ENCODE data around the gene RNF26.

Gene RNF26

DNA sequence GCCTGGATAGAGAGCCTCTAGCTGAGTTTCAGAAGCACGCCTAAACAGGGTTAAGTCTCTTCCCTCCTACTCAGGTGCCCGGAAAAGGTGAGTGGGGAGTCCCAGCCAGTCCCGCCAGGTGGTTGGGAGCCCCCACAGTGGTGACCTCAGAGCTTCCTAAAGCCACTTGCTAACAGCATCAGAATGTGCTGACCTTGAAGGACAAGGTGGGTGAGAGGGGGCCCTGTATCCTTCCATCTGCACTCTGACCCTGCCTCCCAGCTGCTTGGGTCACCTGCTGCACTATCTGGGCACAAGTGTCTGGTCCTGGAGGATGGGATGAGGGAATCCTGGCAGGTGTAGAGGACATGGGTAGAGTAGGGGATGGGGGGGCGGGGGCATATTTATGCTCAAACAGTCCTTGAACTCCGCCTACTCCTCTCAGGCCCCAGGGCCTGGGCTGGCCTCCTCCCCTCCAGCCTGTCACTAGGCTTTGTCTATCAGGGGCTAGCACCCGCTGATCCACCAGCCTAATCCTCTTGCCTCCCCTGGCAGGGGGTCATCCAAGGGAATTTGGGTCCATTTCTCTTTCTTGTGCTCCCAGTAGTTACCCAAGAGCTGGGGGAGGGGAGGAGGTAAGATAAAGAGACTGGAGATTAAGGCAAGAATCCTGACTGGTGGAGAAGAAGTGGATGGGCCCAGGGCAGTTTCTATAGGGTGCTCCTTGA, 43.8 kb downstream of the RNF26 start:
- Histone ChIP-seq H4K20me1 (ENCODE audit: low read depth, low read length) (no peaks in the 10 kb centered on the region), H3K9me3 (ENCODE audit: insufficient read depth, low read length) (no peaks in the 10 kb centered on the region), H3F3A (ENCODE audit: insufficient read depth) (no peaks in the 10 kb centered on the region), H3K9me2 (replicated peaks; ENCODE audit: insufficient read depth, low read length) (no peaks in the 10 kb centered on the region), H3K9ac (ENCODE audit: low read length) (no peak overlapping the region), H3K4me3 (ENCODE audit: insufficient read depth, low read length, poor library complexity, severe bottlenecking) (no peak overlapping the region), H3K27ac (ENCODE audit: low read depth, low read length) (no peak overlapping the region), H2AFZ (ENCODE audit: low read depth, low read length, severe bottlenecking) (no peak overlapping the region), H3K27me3 (ENCODE audit: low read length) (no peaks in the 10 kb centered on the region), H3K79me2 (ENCODE audit: insufficient read depth, low read length) (no peaks in the 10 kb centered on the region), H3K4me2 (ENCODE audit: low read depth, low read length, poor library complexity, severe bottlenecking) (no peak overlapping the region), H3K36me3 (ENCODE audit: low read length) (no peaks in the 10 kb centered on the region)
- TF ChIP-seq EZH2phosphoT487 (conservative IDR thresholded peaks at IDR 0.05; ENCODE audit: low read length) = no peak
- TF ChIP-seq, protein P1, sequence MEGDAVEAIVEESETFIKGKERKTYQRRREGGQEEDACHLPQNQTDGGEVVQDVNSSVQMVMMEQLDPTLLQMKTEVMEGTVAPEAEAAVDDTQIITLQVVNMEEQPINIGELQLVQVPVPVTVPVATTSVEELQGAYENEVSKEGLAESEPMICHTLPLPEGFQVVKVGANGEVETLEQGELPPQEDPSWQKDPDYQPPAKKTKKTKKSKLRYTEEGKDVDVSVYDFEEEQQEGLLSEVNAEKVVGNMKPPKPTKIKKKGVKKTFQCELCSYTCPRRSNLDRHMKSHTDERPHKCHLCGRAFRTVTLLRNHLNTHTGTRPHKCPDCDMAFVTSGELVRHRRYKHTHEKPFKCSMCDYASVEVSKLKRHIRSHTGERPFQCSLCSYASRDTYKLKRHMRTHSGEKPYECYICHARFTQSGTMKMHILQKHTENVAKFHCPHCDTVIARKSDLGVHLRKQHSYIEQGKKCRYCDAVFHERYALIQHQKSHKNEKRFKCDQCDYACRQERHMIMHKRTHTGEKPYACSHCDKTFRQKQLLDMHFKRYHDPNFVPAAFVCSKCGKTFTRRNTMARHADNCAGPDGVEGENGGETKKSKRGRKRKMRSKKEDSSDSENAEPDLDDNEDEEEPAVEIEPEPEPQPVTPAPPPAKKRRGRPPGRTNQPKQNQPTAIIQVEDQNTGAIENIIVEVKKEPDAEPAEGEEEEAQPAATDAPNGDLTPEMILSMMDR (IDR thresholded peaks at IDR 0.05; ENCODE audit: insufficient read depth, low read length, poor library complexity, severe bottlenecking) = no peak

DNA sequence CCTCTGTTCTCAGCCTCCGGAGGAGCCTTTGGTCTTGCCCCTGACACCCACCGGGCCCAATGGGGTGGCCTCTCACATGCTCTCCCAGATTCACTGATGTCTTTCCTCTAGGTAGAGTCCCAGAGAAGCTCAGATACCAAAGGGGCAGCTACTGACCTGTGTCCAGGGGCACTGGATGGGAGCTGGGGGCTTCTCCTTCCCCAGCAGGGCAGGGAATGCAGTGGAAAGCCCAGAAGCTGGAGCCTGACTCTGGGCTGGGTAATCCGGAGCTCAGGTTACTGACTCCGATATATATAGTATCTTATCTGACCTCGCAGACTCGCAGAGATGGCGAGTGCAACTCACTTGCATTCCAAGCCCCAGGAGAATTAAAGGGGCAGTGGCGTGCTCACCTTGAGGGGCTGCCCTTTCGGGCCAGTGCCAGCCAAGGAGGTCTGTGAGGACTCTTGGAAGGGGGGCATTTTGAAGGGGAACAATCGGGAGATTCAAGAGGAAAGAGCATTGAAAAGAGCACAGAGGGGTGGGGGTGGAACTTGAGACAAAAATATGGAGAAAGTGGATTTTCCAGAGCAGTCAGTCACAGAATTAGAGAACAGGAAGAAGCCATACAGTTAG, 44.6 kb downstream of the RNF26 start:
- Histone ChIP-seq H3K9me2 (replicated peaks; ENCODE audit: insufficient read depth, low read length) (no peaks in the 10 kb centered on the region), H2AFZ (ENCODE audit: low read depth, low read length, severe bottlenecking) (no peak overlapping the region), H3K79me2 (ENCODE audit: insufficient read depth, low read length) (no peaks in the 10 kb centered on the region), H3K27me3 (ENCODE audit: low read length) (no peaks in the 10 kb centered on the region), H3F3A (ENCODE audit: insufficient read depth) (no peaks in the 10 kb centered on the region), H3K36me3 (ENCODE audit: low read length) (no peaks in the 10 kb centered on the region), H3K9ac (ENCODE audit: low read length) (no peak overlapping the region), H3K4me3 (ENCODE audit: insufficient read depth, low read length, poor library complexity, severe bottlenecking) (no peak overlapping the region), H3K4me2 (ENCODE audit: low read depth, low read length, poor library complexity, severe bottlenecking) (no peak overlapping the region), H4K20me1 (ENCODE audit: low read depth, low read length) (no peaks in the 10 kb centered on the region), H3K27ac (ENCODE audit: low read depth, low read length) (no peak overlapping the region), H3K9me3 (ENCODE audit: insufficient read depth, low read length) (no peaks in the 10 kb centered on the region)
- no peak for TF ChIP-seq EZH2phosphoT487 (conservative IDR thresholded peaks at IDR 0.05; ENCODE audit: low read length)
- TF ChIP-seq, protein P1 (IDR thresholded peaks at IDR 0.05; ENCODE audit: insufficient read depth, low read length, poor library complexity, severe bottlenecking) = no peak

DNA sequence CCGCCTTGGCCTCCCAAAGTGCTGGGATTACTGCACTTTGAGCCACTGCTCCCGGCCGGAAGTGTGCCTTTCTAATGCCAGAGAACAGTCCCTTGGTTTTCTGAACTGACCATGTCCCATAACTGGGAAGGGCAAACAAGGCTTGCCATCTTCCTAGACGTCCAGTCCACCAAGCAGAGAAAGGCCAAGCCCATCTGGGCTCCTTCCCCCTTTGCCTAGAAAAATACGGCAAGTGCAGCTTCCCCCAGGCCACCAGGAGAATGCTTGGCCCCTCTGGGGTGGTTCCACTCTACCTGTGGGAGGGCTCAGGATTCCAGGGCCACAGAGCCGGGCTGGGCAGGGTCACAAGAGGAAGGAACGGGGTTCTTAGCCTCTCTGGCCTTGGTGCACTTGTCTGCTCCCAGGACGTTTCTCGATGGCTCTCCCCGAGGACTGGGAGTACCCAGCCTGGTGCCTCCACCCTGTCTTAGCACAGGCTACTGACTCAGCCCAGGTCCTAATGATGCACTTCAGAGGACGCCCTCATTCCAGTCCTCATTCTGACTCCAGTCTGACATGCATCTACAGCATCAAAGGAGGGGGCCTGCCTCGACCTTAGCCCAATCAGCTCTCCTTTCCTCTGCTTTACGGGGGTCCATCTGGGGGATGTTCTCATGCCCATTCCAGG, 46.0 kb downstream of the RNF26 start:
- H3K9me3 ChIP-seq (ENCODE audit: insufficient read depth, low read length) = no peaks in the 10 kb centered on the region
- no peak overlapping the region for H3K4me3 ChIP-seq (ENCODE audit: insufficient read depth, low read length, poor library complexity, severe bottlenecking)
- no peaks in the 10 kb centered on the region for H3K36me3 ChIP-seq (ENCODE audit: low read length)
- no peak overlapping the region for H3K27ac ChIP-seq (ENCODE audit: low read depth, low read length)
- no peaks in the 10 kb centered on the region for H3K9me2 ChIP-seq (replicated peaks; ENCODE audit: insufficient read depth, low read length)
- TF ChIP-seq, protein P1 (IDR thresholded peaks at IDR 0.05; ENCODE audit: insufficient read depth, low read length, poor library complexity, severe bottlenecking) = no peak
- TF ChIP-seq EZH2phosphoT487 (conservative IDR thresholded peaks at IDR 0.05; ENCODE audit: low read length) = no peak
- no peak overlapping the region for H2AFZ ChIP-seq (ENCODE audit: low read depth, low read length, severe bottlenecking)
- no peaks in the 10 kb centered on the region for H3K27me3 ChIP-seq (ENCODE audit: low read length)
- H3F3A ChIP-seq (ENCODE audit: insufficient read depth) = no peaks in the 10 kb centered on the region
- H3K79me2 ChIP-seq (ENCODE audit: insufficient read depth, low read length) = no peaks in the 10 kb centered on the region
- no peak overlapping the region for H3K4me2 ChIP-seq (ENCODE audit: low read depth, low read length, poor library complexity, severe bottlenecking)
- no peak overlapping the region for H3K9ac ChIP-seq (ENCODE audit: low read length)
- H4K20me1 ChIP-seq (ENCODE audit: low read depth, low read length) = no peaks in the 10 kb centered on the region
